Endothelial cell of umbilical vein (primary cell): ENCODE measurements around the gene AP4S1. TPM values are rescaled to one million over a fixed set of nuclear protein-coding genes. Genes with fewer than 3 reads are reported as not detected.

Experiments
- BruUV-seq: library from RNA; stranded (reverse); fragments of 400-500 nt; replicated peaks from 2 replicates; lab custom pipeline; 2021; lab: Mats Ljungman, UMichigan
- CTCF ChIA-PET: fragments of 300-600, 350-600 bp; sonication (Branson Sonifier 250); formaldehyde crosslinking; loops from one replicate; lab custom pipeline; 2021; ENCODE audit warnings: antibody characterized with exemption, inconsistent platforms; lab: Charles Lee
- POLR2A ChIA-PET: fragments of 300-600, 350-600 bp; sonication (Branson Sonifier 250); formaldehyde crosslinking; loops from one replicate; lab custom pipeline; 2021; ENCODE audit warnings: antibody characterized with exemption, inconsistent platforms; lab: Charles Lee
- DNase-seq: peaks from one replicate; pipeline ENCODE4 v3.0.0-alpha.2; 2011; ENCODE audit warnings: low read depth, low spot score
- FAIRE-seq: peaks from 2 replicates; lab custom pipeline; 2011; peaks lifted over from hg19 to GRCh38; lab: Jason Lieb, UNC
- H2AFZ ChIP-seq: 2 replicates; pipeline ENCODE4 v1.6.0; 2012; ENCODE audit warnings: low read depth, low read length, control low read depth, inconsistent platforms
- H3K27ac ChIP-seq: 2 replicates; pipeline ENCODE4 v1.5.1; 2011; ENCODE audit warnings: low read depth, mild to moderate bottlenecking, control low read depth, low read length, moderate library complexity; ENCODE audit not compliant: insufficient read depth
- H3K27me3 ChIP-seq, 2 experiments: 2 replicates each; pipeline versions ENCODE4 v1.6.0 to v1.6.1; 2011; ENCODE audit warnings: low read length in 2 of 2, mixed read lengths in 1 of 2; ENCODE audit not compliant: control insufficient read depth in 2 of 2, insufficient read depth in 2 of 2
- H3K36me3 ChIP-seq, 2 experiments: 2 replicates in 1 of 2; 3 replicates in 1 of 2; pipeline ENCODE4 v1.5.1; 2011; ENCODE audit warnings: low read length in 2 of 2, mild to moderate bottlenecking in 1 of 2, moderate library complexity in 1 of 2; ENCODE audit not compliant: control insufficient read depth in 2 of 2, insufficient read depth in 2 of 2; ENCODE audit errors: extremely low read depth in 1 of 2
- H3K4me1 ChIP-seq: 3 replicates; pipeline ENCODE4 v1.5.1; 2011; ENCODE audit warnings: mild to moderate bottlenecking, low read length; ENCODE audit not compliant: control insufficient read depth, insufficient read depth; ENCODE audit errors: extremely low read depth
- H3K4me2 ChIP-seq: 2 replicates; pipeline ENCODE4 v1.6.1; 2011; ENCODE audit warnings: low read length, control low read depth, mixed read lengths; ENCODE audit not compliant: insufficient read depth
- H3K4me3 ChIP-seq, 3 experiments: fragments of 200-600 bp in 1 of 3; sonication (generic), shearing (Covaris generic) in 1 of 3; replicated peaks in 1 of 3; 2 replicates each; pipeline ENCODE4 v1.5.1; 2011 to 2016; ENCODE audit warnings: control low read depth in 3 of 3, low read length in 3 of 3, mild to moderate bottlenecking in 2 of 3, inconsistent platforms in 1 of 3, low read depth in 1 of 3, moderate library complexity in 1 of 3; ENCODE audit not compliant: insufficient read depth in 1 of 3
- H3K79me2 ChIP-seq: 2 replicates; pipeline ENCODE4 v1.6.0; 2012; ENCODE audit warnings: low read length, inconsistent platforms; ENCODE audit not compliant: control insufficient read depth, insufficient read depth
- H3K9ac ChIP-seq: replicated peaks from 2 replicates; pipeline ENCODE3; 2011; ENCODE audit warnings: low read length, control low read depth; ENCODE audit not compliant: insufficient read depth; ENCODE audit errors: extremely low read depth
- H3K9me1 ChIP-seq: replicated peaks from 3 replicates; pipeline ENCODE4 v1.6.0; 2011; ENCODE audit warnings: mild to moderate bottlenecking, low read length; ENCODE audit not compliant: control insufficient read depth, insufficient read depth; ENCODE audit errors: extremely low read depth
- H3K9me3 ChIP-seq: replicated peaks from 2 replicates; pipeline ENCODE4 v1.5.1; 2012; ENCODE audit warnings: low read length, inconsistent platforms; ENCODE audit not compliant: control insufficient read depth, insufficient read depth
- H4K20me1 ChIP-seq: replicated peaks from 2 replicates; pipeline ENCODE3; 2011; ENCODE audit warnings: mild to moderate bottlenecking, low read length; ENCODE audit not compliant: control insufficient read depth, insufficient read depth; ENCODE audit errors: extremely low read depth
- CTCF ChIP-seq, 2 donors: IDR thresholded peaks; 1 replicate in 1 of 2; 2 replicates in 1 of 2; pipeline ENCODE4 v1.5.1; 2011; ENCODE audit warnings: low read length in 2 of 2, mild to moderate bottlenecking in 2 of 2, moderate library complexity in 2 of 2, control low read depth in 1 of 2, inconsistent platforms in 1 of 2, low read depth in 1 of 2; ENCODE audit not compliant: insufficient read depth in 1 of 2; ENCODE audit errors: extremely low read depth in 1 of 2
- EZH2 ChIP-seq: IDR thresholded peaks from 2 replicates; pipeline ENCODE4 v1.6.1; 2012; ENCODE audit warnings: borderline replicate concordance, low read depth, mild to moderate bottlenecking, moderate library complexity, low read length, inconsistent platforms; ENCODE audit not compliant: severe bottlenecking
- FOS ChIP-seq: IDR thresholded peaks from 2 replicates; pipeline ENCODE4 v1.6.1; 2011; ENCODE audit warnings: mild to moderate bottlenecking, low read length, moderate library complexity, borderline replicate concordance; ENCODE audit not compliant: insufficient read depth
- GATA2 ChIP-seq: IDR thresholded peaks from 2 replicates; pipeline ENCODE4 v1.7.0; 2011; ENCODE audit warnings: low read depth, mild to moderate bottlenecking, moderate library complexity, mixed read lengths, low read length; ENCODE audit not compliant: insufficient read length, insufficient read depth
- JUN ChIP-seq: IDR thresholded peaks from 2 replicates; pipeline ENCODE4 v1.6.1; 2011; ENCODE audit warnings: borderline replicate concordance, low read depth; ENCODE audit not compliant: insufficient read length, insufficient read depth
- MYC ChIP-seq: IDR thresholded peaks from one replicate; pipeline ENCODE4 v1.6.1; 2011; ENCODE audit warnings: mild to moderate bottlenecking, low read depth, low read length
- POLR2A ChIP-seq: IDR thresholded peaks from 2 replicates; pipeline ENCODE4 v1.6.1; 2012; ENCODE audit warnings: low read depth, mild to moderate bottlenecking, control low read depth, low read length
- POLR2AphosphoS5 ChIP-seq: IDR thresholded peaks from 2 replicates; pipeline ENCODE4 v1.6.1; 2012; ENCODE audit warnings: low read depth, mild to moderate bottlenecking, control low read depth, low read length, moderate library complexity; ENCODE audit not compliant: insufficient read depth
- dilution Hi-C: fragments of 300-500 bp; cut with MboI; formaldehyde crosslinking; loops from one replicate; pipeline ENCODE4 v1.15.0; 2019; ENCODE audit warnings: low sequenced_read_pairs; ENCODE audit not compliant: extremely low pct_ligation_motif_present
- intact Hi-C: fragments of 100-400 bp; cut with micrococcal nuclease; formaldehyde crosslinking; loops from one replicate; pipeline ENCODE4 v1.10.0; 2022
- polyA plus RNA-seq, 4 experiments: library from polyadenylated mRNA; depleted of rRNA in 3 of 4; stranded (reverse) in 3 of 4; unstranded in 1 of 4; fragments of >200 nt; gene quantifications; 2 replicates each; pipeline versions ENCODE4 v1.2.1 to v1.2.3, GENCODE V29; 2011 to 2012; ENCODE audit warnings: missing spikeins in 1 of 4
- total RNA-seq: library from RNA; stranded (reverse); gene quantifications from 2 replicates; pipeline ENCODE4 v1.2.3, GENCODE V29; 2021

Gene AP4S1
- total and polyA plus RNA-seq, 2 donors (not counting 3 experiments of a cell fraction or from before 2014, with no cell fraction given), result 2.8 to 7.2 TPM

- FAIRE-seq (no peak), DNase-seq (no peak)
- dilution Hi-C loops, result no loop called here
- CTCF ChIA-PET, result no interaction called here
- intact Hi-C loops, result no loop called here
- TF ChIP-seq GATA2 (no peak), POLR2AphosphoS5 (no peak), POLR2A (no peak), MYC (no peak), JUN (no peak), EZH2 (no peak), FOS (no peak), CTCF (IDR thresholded peaks at IDR 0.05; ENCODE audit: extremely low read depth in 1 of 2, insufficient read depth in 1 of 2, low read depth in 1 of 2, low read length in 2 of 2) (no peak)
- Histone ChIP-seq H3K9ac (no peak overlapping the region), H2AFZ (no peak overlapping the region), H3K4me2 (no peak overlapping the region), H3K79me2 (peaks cover 65% of the 10 kb centered on the region), H3K4me3 (no peak overlapping the region), H3K27ac (no peak overlapping the region), H3K27me3 (no peaks in the 10 kb centered on the region), H4K20me1 (peaks cover 6% of the 10 kb centered on the region), H3K9me3 (no peaks in the 10 kb centered on the region), H3K4me1 (no peaks in the 10 kb centered on the region), H3K9me1 (no peaks in the 10 kb centered on the region), H3K36me3 (no peaks in the 10 kb centered on the region)
- no TSS peak for BruUV-seq
- POLR2A ChIA-PET, result no interaction called here
Measured at GRCh38 chr14:31006703-31007102, 18.7 kb upstream of the AP4S1 start.
